Skin epidermis (tissue), 12 donors: ENCODE results near the gene PSMD6.

ENCODE experiments used
- H3K27ac ChIP-seq, 21 experiments: fragments of 200-600 bp; sonication (generic) in 11 of 21; one replicate each; pipeline ENCODE4 v1.5.0; 2020; ENCODE audit warnings: mild to moderate bottlenecking in 3 of 21, inconsistent platforms in 2 of 21, moderate library complexity in 2 of 21
- H3K4me3 ChIP-seq, 7 experiments: fragments of 200-600 bp; sonication (generic) in 2 of 7; one replicate each; pipeline ENCODE4 v1.5.0; 2020; ENCODE audit warnings: inconsistent platforms in 2 of 7, mild to moderate bottlenecking in 2 of 7, moderate library complexity in 1 of 7

Gene PSMD6

GRCh38 chr3:63966871-63967270 lies 56.4 kb downstream of the PSMD6 start:
- Histone ChIP-seq H3K27ac (peak overlapping the region in 12 of 21 experiments; percentile 5 to 94 (median 46)), H3K4me3 (no peak overlapping the region)

GRCh38 chr3:63966007-63966406 lies 57.3 kb downstream of the PSMD6 start:
- H3K27ac ChIP-seq: peak overlapping the region in 6 of 21 experiments; percentile 5 to 91 (median 68)

GRCh38 chr3:63964681-63965485 lies 58.4 kb downstream of the PSMD6 start:
- Histone ChIP-seq H3K27ac (peak overlapping the region in 10 of 21 experiments; percentile 2 to 91 (median 18)), H3K4me3 (no peak overlapping the region)

More at GRCh38 chr3:63966007-63966406, 57.3 kb downstream of the PSMD6 start:
- H3K4me3 ChIP-seq: no peak overlapping the region

- H3K27ac ChIP-seq: peak overlapping the region in 1 of 21 experiments; percentile 47
- H3K4me3 ChIP-seq: no peak overlapping the region
Observed at GRCh38 chr3:63963496-63963895, 59.8 kb downstream of the PSMD6 start.

- no peak overlapping the region for H3K4me3 ChIP-seq
- H3K27ac ChIP-seq: no peak overlapping the region
Observed at GRCh38 chr3:63961891-63962290, 61.4 kb downstream of the PSMD6 start.
